Measurements from ENCODE around the gene MESD.
"Not testable (repeated sequence)": the region's sequence is repeated elsewhere in the genome, so short reads cannot be mapped to it uniquely, and the experiment has no call there.

The MESD gene

DNA sequence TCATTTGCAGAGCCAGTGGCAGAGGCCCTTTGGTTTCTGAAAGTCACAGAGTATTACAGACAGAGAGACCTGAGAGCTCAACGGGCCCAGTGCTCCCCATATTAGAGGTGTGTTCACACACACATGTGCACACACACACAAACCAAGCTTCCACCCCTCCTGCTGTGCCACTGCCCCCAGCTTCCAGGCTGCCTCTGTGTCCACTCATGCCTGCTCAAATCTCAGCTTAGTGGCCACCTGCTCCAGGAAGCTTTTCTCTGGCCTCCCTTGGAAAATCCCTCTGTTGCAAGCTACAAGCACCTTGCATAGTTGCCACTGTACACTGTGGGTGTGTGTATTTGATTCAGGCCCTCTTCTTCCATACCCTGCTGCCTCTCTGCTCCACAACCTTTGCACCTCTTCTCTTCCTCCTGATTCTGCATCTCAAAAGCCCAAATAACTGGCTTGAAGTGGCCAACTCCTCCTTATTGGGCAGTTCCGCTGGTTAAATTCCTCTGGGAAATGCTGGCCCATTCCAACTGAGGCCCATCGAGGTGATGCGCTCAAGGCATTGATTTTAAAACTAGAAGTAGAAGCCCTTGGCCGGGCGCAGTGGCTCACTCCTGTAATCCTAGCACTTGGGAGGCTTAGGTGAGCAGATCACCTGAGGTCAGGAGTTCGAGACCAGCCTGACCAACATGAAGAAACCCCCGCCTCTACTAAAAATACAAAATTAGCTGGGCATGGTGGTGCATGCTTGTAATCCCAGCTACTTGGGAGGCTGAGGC lies 23.0 kb downstream of the MESD start:
- no peak for DNase-seq (ENCODE audit: low read depth in 2 of 2, low spot score in 1 of 2)

- not testable (repeated sequence) for DNase-seq (ENCODE audit: low read depth in 2 of 2, low spot score in 1 of 2)
These were observed 24.2 kb downstream of the MESD start for GRCh38 chr15:80965454-80965853.

DNA sequence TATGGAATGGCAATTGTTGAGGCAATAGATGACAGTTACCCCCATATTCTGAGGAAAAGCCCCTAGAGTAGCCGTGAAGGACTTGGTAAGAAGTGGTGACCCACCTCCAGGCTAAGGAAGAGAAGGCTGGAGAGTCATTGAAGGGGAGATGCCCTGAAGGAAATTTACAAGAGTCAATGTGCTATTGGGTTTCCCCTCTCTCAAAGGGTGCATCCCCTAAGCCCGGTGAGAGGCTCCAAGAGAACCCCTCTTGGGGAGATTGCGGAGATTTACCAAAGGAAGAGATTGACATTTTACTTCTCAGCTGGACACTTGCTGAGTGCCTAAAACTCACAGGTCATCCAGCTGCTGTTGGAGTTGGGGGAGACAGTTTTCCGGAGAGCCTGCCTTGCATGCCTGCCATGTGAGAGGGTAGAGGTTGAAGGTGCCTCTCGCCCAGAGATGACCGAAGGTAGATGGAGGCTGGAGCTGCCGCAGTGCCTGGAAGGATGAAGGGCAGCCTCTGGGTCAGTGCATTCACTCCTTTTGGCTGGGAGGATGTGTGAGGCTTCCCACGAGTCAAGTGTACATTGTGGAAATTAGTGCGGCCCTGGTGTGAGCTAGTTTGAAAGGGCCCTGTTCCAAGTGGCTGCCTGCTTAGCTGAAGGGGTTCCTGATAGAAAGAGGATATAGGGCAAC lies 30.7 kb downstream of the MESD start:
- DNase-seq (ENCODE audit: low read depth in 2 of 2, low spot score in 1 of 2): no peak

DNA sequence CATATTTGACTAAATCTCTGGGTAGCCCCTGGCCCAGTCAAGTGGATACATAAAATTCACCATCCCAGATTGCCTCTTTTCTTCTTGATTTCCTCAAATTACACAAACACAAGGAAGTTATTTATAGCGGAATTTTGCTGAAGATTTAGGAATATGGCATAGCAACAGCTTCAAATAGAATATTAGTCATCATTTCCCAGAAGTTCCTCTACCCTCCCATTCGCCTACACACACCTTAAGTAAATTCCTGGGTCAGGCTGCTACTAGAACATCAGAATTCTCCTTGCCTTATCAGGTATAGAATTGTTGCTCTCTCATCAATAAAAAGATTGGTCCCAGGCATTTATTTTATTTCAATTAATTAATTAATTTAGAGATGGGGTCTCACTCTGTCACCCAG lies 31.6 kb downstream of the MESD start:
- no peak for DNase-seq (ENCODE audit: low read depth in 2 of 2, low spot score in 1 of 2)

- DNase-seq (ENCODE audit: low read depth in 2 of 2, low spot score in 1 of 2): no peak
These were observed 32.1 kb downstream of the MESD start for GRCh38 chr15:80957556-80957955.

GRCh38 chr15:80955571-80956452 lies 33.8 kb downstream of the MESD start:
- DNase-seq (ENCODE audit: low read depth in 2 of 2, low spot score in 1 of 2): peak in 1 of 2 donors; percentile 1

GRCh38 chr15:80953953-80954778 lies 35.5 kb downstream of the MESD start:
- DNase-seq (ENCODE audit: low read depth in 2 of 2, low spot score in 1 of 2): no peak

- DNase-seq (ENCODE audit: low read depth in 2 of 2, low spot score in 1 of 2): no peak
These were observed 36.3 kb downstream of the MESD start for GRCh38 chr15:80953001-80953952.

- no peak for DNase-seq (ENCODE audit: low read depth in 2 of 2, low spot score in 1 of 2)
These were observed 37.7 kb downstream of the MESD start for GRCh38 chr15:80951941-80952340.

DNA sequence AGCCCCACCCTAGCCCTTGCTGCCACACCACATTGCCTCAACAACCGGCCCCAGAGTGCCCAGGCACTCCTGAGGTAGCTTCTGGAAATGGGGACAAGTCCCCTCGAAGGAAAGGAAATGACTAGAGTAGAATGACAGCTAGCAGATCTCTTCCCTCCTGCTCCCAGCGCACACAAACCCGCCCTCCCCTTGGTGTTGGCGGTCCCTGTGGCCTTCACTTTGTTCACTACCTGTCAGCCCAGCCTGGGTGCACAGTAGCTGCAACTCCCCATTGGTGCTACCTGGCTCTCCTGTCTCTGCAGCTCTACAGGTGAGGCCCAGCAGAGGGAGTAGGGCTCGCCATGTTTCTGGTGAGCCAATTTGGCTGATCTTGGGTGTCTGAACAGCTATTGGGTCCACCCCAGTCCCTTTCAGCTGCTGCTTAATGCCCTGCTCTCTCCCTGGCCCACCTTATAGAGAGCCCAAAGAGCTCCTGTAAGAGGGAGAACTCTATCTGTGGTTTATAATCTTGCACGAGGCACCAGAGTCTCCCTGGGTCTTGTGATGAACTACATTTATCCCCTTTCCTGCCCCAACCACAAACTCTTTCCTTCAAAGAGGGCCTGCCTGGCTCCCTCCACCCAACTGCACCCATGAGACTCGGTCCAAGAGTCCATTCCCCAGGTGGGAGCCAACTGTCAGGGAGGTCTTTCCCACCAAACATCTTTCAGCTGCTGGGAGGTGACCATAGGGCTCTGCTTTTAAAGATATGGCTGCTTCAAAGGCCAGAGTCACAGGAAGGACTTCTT lies 39.1 kb downstream of the MESD start:
- DNase-seq (ENCODE audit: low read depth in 2 of 2, low spot score in 1 of 2): no peak

DNA sequence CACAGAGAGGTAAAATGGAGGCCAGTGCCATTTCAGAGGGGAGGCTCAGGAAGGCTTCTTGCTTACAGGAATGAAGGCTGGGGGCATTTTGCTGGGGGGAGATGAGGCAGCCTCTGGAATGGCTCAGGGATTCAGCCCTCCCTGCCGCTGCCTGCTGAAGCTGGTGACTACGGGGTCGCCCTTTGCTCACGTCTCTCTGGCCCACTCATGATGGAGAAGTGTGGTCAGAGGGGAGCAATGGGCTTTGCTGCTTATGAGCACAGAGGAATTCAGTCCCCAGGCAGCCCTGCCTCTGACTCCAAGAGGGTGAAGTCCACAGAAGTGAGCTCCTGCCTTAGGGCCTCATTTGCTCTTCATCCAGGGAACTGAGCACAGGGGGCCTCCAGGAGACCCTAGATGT lies 39.9 kb downstream of the MESD start:
- no peak for DNase-seq (ENCODE audit: low read depth in 2 of 2, low spot score in 1 of 2)

DNA sequence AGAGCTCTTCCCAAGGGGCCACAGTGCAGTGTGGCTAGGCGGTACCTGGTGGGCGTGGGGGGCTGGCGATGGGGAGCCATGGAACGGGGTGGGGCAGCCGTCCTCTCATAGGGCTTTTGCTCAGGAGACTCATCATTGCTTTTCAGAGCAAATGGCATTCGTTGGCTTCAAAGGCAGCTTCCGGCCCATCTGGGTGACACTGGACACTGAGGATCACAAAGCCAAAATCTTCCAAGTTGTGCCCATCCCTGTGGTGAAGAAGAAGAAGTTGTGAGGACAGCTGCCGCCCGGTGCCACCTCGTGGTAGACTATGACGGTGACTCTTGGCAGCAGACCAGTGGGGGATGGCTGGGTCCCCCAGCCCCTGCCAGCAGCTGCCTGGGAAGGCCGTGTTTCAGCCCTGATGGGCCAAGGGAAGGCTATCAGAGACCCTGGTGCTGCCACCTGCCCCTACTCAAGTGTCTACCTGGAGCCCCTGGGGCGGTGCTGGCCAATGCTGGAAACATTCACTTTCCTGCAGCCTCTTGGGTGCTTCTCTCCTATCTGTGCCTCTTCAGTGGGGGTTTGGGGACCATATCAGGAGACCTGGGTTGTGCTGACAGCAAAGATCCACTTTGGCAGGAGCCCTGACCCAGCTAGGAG lies 40.8 kb downstream of the MESD start:
- no peak for DNase-seq (ENCODE audit: low read depth in 2 of 2, low spot score in 1 of 2)

DNA sequence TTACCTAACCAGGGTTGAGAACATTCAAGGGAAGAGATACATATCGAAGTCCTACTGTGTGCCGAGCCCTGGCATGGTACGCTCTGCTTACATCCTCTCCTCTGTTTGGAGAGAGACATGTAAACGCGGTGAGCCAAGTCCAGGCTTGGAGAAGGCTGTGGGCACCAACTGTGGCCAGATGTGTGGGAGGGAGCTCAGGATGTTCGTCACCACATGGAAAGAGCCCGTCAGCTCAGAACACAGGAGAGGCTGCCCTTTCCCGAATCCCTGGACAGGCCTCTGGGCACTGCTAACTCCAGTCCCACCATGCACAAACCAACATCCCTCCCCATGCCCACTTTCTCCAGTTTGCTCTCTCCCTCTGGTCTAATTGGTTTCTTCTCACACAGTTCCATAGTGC lies 43.0 kb downstream of the MESD start:
- DNase-seq (ENCODE audit: low read depth in 2 of 2, low spot score in 1 of 2): no peak

GRCh38 chr15:80945605-80946004 lies 44.0 kb downstream of the MESD start:
- no peak for DNase-seq (ENCODE audit: low read depth in 2 of 2, low spot score in 1 of 2)

GRCh38 chr15:80944818-80945217 lies 44.8 kb downstream of the MESD start:
- DNase-seq (ENCODE audit: low read depth in 2 of 2, low spot score in 1 of 2): no peak

DNA sequence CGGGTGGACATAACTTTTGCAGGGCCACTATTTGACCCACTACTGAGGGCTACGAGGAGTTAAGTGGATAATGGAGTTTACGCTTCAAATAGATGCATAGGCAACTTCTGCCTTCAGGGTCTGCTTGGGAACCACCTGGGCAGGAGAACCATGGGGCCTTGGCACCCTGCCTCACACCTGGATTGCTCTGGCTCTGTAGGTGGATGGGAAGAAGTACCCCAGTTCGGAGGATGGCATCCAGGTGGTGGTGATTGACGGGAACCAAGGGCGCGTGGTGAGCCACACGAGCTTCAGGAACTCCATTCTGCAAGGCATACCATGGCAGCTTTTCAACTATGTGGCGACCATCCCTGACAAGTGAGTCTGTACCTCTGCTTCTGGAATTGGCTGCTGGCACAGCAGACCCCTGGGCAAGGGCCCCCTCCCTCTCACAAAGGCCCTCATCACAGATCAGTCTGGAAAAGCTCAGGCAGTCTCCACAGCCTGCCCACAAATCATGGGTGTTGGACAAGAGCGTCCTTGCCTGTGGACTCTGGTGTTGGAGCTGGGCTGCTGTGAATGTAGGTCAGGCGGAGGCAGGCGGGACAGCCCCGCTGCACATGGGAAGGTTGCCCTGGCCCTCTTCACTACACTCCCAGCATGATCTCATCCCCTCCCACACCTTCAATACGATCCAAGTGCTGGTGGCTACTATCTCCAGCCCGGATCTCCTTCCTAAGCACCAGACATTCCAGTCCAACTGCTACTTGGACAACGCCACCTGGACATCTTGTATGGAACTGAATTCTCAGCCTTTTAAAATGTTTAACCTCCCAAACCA lies 46.7 kb downstream of the MESD start:
- DNase-seq (ENCODE audit: low read depth in 2 of 2, low spot score in 1 of 2): no peak

- DNase-seq (ENCODE audit: low read depth in 2 of 2, low spot score in 1 of 2): no peak
These were observed 47.4 kb downstream of the MESD start for GRCh38 chr15:80942266-80942665.

DNA sequence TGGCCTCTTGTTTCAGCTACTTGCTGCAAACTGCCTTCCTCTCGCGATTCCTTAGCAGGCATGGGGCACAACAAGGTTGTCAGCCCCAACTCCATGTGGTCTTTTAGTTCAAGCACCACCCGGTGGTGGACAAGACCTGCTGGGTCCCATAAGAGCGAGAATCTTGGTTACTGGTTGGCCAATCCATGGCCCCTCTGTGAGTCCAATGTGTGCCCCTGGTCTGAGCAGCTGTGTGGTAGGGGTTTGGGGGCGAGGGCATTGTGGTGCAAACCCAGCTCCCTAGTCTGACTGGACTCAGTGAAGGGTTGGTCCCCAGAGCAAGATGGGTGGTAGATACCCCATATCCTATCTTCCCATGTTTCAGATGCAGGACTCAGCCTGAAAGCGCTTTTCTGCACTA lies 48.8 kb downstream of the MESD start:
- no peak for DNase-seq (ENCODE audit: low read depth in 2 of 2, low spot score in 1 of 2)

Measured in stimulated activated CD8-positive, alpha-beta memory T cell treated with anti-CD3 and anti-CD28 coated beads, Interleukin-4, amount 100 ng/mL, for 1 hour (primary cell).